SU-DHL-6 (cell line): ENCODE data around the gene SGPP1.

Experiments used
- CTCF ChIP-seq: fragments of 200-600 bp; sonication (generic); IDR thresholded peaks from one replicate; pipeline ENCODE4 v1.5.1; 2017; ENCODE audit warnings: antibody characterized with exemption, mild to moderate bottlenecking, low read length, moderate library complexity; ENCODE audit not compliant: insufficient read depth, poor library complexity, severe bottlenecking
- EZH2phosphoT487 ChIP-seq: fragments of 200-600 bp; sonication (generic), shearing (Covaris generic); conservative IDR thresholded peaks from 2 replicates; pipeline ENCODE4 v1.6.1; 2018; ENCODE audit warnings: mild to moderate bottlenecking, antibody characterized with exemption, low read length, moderate library complexity, mixed read lengths

GRCh38 chr14:63671987-63672386, 55.9 kb downstream of the SGPP1 start:
- TF ChIP-seq EZH2phosphoT487, result no peak
- no peak for TF ChIP-seq CTCF
